Activated CD8-positive, alpha-beta T cell treated with anti-CD3 and anti-CD28 coated beads, Interleukin-2, amount 10 ng/mL, durations not matched to agents 7 days and 5 days (primary cell): Measurements from ENCODE around the gene NCOA1. TPM values are rescaled to one million over a fixed set of nuclear protein-coding genes. Genes with fewer than 3 reads are reported as not detected.

Experiments used
- ATAC-seq: fragments of 150-1000 bp; cut with Tn5 transposase; one replicate; pipeline ENCODE4 v1.10.0; 2021; ENCODE audit warnings: moderate library complexity
- CTCF ChIA-PET: fragments of 350-600 bp; sonication (Branson Sonifier 250); formaldehyde crosslinking; loops from one replicate; lab custom pipeline; 2021; ENCODE audit warnings: antibody characterized with exemption; lab: Charles Lee
- POLR2A ChIA-PET: fragments of 350-600 bp; sonication (Branson Sonifier 250); formaldehyde crosslinking; loops from one replicate; lab custom pipeline; 2021; ENCODE audit warnings: antibody characterized with exemption; lab: Charles Lee
- DNase-seq: peaks from one replicate; pipeline ENCODE4 v3.0.0-alpha.2; 2020
- H3K27ac Mint-ChIP-seq: one replicate; pipeline ENCODE4 v1.8.0; 2021; ENCODE audit warnings: mild to moderate bottlenecking, mixed read lengths
- H3K27me3 Mint-ChIP-seq: one replicate; pipeline ENCODE4 v1.8.0; 2021; ENCODE audit warnings: low read depth, mixed read lengths
- H3K36me3 Mint-ChIP-seq: one replicate; pipeline ENCODE4 v1.8.0; 2021; ENCODE audit warnings: low read depth, mixed read lengths
- H3K4me1 Mint-ChIP-seq: one replicate; pipeline ENCODE4 v1.8.0; 2021; ENCODE audit warnings: low read depth, mixed read lengths
- H3K4me3 Mint-ChIP-seq: one replicate; pipeline ENCODE4 v1.8.0; 2021; ENCODE audit warnings: mild to moderate bottlenecking, mixed read lengths
- H3K9me3 Mint-ChIP-seq: one replicate; pipeline ENCODE4 v1.8.0; 2022; ENCODE audit warnings: mixed read lengths; ENCODE audit not compliant: insufficient read depth
- total RNA-seq, 2 experiments: library from RNA; stranded (reverse); gene quantifications; one replicate each; pipeline ENCODE4 v1.2.3, GENCODE V29; 2021

The NCOA1 gene
- total RNA-seq, 2 experiments from 2014 or later, result 14.5 to 14.7 TPM

GRCh38 chr2:24680196-24680595, 189.1 kb downstream of the NCOA1 start:
- H3K27ac Mint-ChIP-seq, result no peak overlapping the region
- no peak for DNase-seq

GRCh38 chr2:24682304-24682703, 191.2 kb downstream of the NCOA1 start:
- H3K4me1 Mint-ChIP-seq, result no peaks in the 10 kb centered on the region
- no peaks in the 10 kb centered on the region for H3K9me3 Mint-ChIP-seq
- H3K4me3 Mint-ChIP-seq, result no peak overlapping the region
- no peak for ATAC-seq
- CTCF ChIA-PET, result no interaction called here
- no peak overlapping the region for H3K27ac Mint-ChIP-seq
- no peak for DNase-seq
- H3K27me3 Mint-ChIP-seq, result no peaks in the 10 kb centered on the region
- POLR2A ChIA-PET, result no interaction called here
- peaks cover 3% of the 10 kb centered on the region for H3K36me3 Mint-ChIP-seq

More at GRCh38 chr2:24680196-24680595, 189.1 kb downstream of the NCOA1 start:
- CTCF ChIA-PET, result no interaction called here
- H3K4me3 Mint-ChIP-seq, result no peak overlapping the region
- no peaks in the 10 kb centered on the region for H3K9me3 Mint-ChIP-seq
- H3K4me1 Mint-ChIP-seq, result no peaks in the 10 kb centered on the region
- no peak for ATAC-seq
- no peaks in the 10 kb centered on the region for H3K27me3 Mint-ChIP-seq
- peaks cover 6% of the 10 kb centered on the region for H3K36me3 Mint-ChIP-seq
- POLR2A ChIA-PET, result no interaction called here

- no peak overlapping the region for H3K27ac Mint-ChIP-seq
These were observed 192.4 kb downstream of the NCOA1 start for GRCh38 chr2:24683408-24683807.

GRCh38 chr2:24690524-24690923, 199.5 kb downstream of the NCOA1 start:
- H3K36me3 Mint-ChIP-seq, result peaks cover 6% of the 10 kb centered on the region
- no peak overlapping the region for H3K27ac Mint-ChIP-seq
- ChIA-PET POLR2A (no interaction called here), CTCF (no interaction called here)
- H3K27me3 Mint-ChIP-seq, result no peaks in the 10 kb centered on the region
- DNase-seq (no peak), ATAC-seq (no peak)
- H3K9me3 Mint-ChIP-seq, result no peaks in the 10 kb centered on the region
- no peaks in the 10 kb centered on the region for H3K4me1 Mint-ChIP-seq
- H3K4me3 Mint-ChIP-seq, result no peak overlapping the region

More at GRCh38 chr2:24683408-24683807, 192.4 kb downstream of the NCOA1 start:
- DNase-seq, result no peak
- POLR2A ChIA-PET, result interaction anchor here (1.7 kb wide), 1 partner anchor 110 kb away, joined by 4 read pairs; the partner anchor contains the start of genes CENPO and PTRHD1
- no peak overlapping the region for H3K4me3 Mint-ChIP-seq
- H3K4me1 Mint-ChIP-seq, result no peaks in the 10 kb centered on the region
- CTCF ChIA-PET, result interaction anchor here (1.0 kb wide), 1 partner anchor 292 kb away, joined by 3 read pairs; no protein-coding TSS in a partner anchor
- H3K9me3 Mint-ChIP-seq, result no peaks in the 10 kb centered on the region
- H3K27me3 Mint-ChIP-seq, result no peaks in the 10 kb centered on the region
- no peaks in the 10 kb centered on the region for H3K36me3 Mint-ChIP-seq
- ATAC-seq, result no peak

- POLR2A ChIA-PET, result no interaction called here
- Mint-ChIP-seq H3K27ac (no peak overlapping the region), H3K27me3 (no peaks in the 10 kb centered on the region), H3K36me3 (peaks cover 6% of the 10 kb centered on the region), H3K4me1 (no peaks in the 10 kb centered on the region), H3K4me3 (no peak overlapping the region), H3K9me3 (no peaks in the 10 kb centered on the region)
- CTCF ChIA-PET, result no interaction called here
- ATAC-seq, result no peak
- DNase-seq, result no peak
These were observed 200.8 kb downstream of the NCOA1 start for GRCh38 chr2:24691806-24692205.

- H3K27ac Mint-ChIP-seq, result no peak overlapping the region
- peaks cover 3% of the 10 kb centered on the region for H3K36me3 Mint-ChIP-seq
- no peaks in the 10 kb centered on the region for H3K27me3 Mint-ChIP-seq
- POLR2A ChIA-PET, result no interaction called here
- DNase-seq, result no peak
- H3K4me3 Mint-ChIP-seq, result no peak overlapping the region
- no peaks in the 10 kb centered on the region for H3K9me3 Mint-ChIP-seq
- no peak for ATAC-seq
- H3K4me1 Mint-ChIP-seq, result no peaks in the 10 kb centered on the region
- CTCF ChIA-PET, result no interaction called here
These were observed 206.7 kb downstream of the NCOA1 start for GRCh38 chr2:24697792-24698191.

- peaks cover 2% of the 10 kb centered on the region for H3K36me3 Mint-ChIP-seq
- no peak for DNase-seq
- ChIA-PET CTCF (interaction anchor here (1.5 kb wide), 1 partner anchor 132 kb away, joined by 3 read pairs; no protein-coding TSS in a partner anchor), POLR2A (no interaction called here)
- H3K4me1 Mint-ChIP-seq, result no peaks in the 10 kb centered on the region
- no peaks in the 10 kb centered on the region for H3K27me3 Mint-ChIP-seq
- H3K27ac Mint-ChIP-seq, result no peak overlapping the region
- H3K4me3 Mint-ChIP-seq, result no peak overlapping the region
- no peak for ATAC-seq
- no peaks in the 10 kb centered on the region for H3K9me3 Mint-ChIP-seq
These were observed 211.7 kb downstream of the NCOA1 start for GRCh38 chr2:24702800-24703199.

GRCh38 chr2:24704692-24705091, 213.6 kb downstream of the NCOA1 start:
- no peak overlapping the region for H3K4me3 Mint-ChIP-seq
- POLR2A ChIA-PET, result no interaction called here
- no peaks in the 10 kb centered on the region for H3K4me1 Mint-ChIP-seq

GRCh38 chr2:24707143-24707542, 216.1 kb downstream of the NCOA1 start:
- Mint-ChIP-seq H3K27me3 (no peaks in the 10 kb centered on the region), H3K4me3 (no peak overlapping the region), H3K27ac (no peak overlapping the region), H3K4me1 (no peaks in the 10 kb centered on the region), H3K36me3 (peaks cover 3% of the 10 kb centered on the region), H3K9me3 (no peaks in the 10 kb centered on the region)
- DNase-seq (no peak), ATAC-seq (no peak)
- ChIA-PET CTCF (interaction anchor here (1.7 kb wide), 1 partner anchor 94 kb away, joined by 4 read pairs; no protein-coding TSS in a partner anchor), POLR2A (no interaction called here)

More at GRCh38 chr2:24704692-24705091, 213.6 kb downstream of the NCOA1 start:
- Mint-ChIP-seq H3K9me3 (no peaks in the 10 kb centered on the region), H3K27me3 (no peaks in the 10 kb centered on the region), H3K27ac (no peak overlapping the region), H3K36me3 (peaks cover 2% of the 10 kb centered on the region)
- DNase-seq (no peak), ATAC-seq (no peak)
- CTCF ChIA-PET, result interaction anchor here (1.5 kb wide), 1 partner anchor 123 kb away, joined by 3 read pairs; no protein-coding TSS in a partner anchor

- Mint-ChIP-seq H3K4me3 (no peak overlapping the region), H3K36me3 (peaks cover 6% of the 10 kb centered on the region), H3K27ac (no peak overlapping the region), H3K9me3 (no peaks in the 10 kb centered on the region), H3K4me1 (no peaks in the 10 kb centered on the region), H3K27me3 (no peaks in the 10 kb centered on the region)
- ChIA-PET CTCF (no interaction called here), POLR2A (no interaction called here)
- ATAC-seq (no peak), DNase-seq (no peak)
These were observed 217.6 kb downstream of the NCOA1 start for GRCh38 chr2:24708537-24709152.

- DNase-seq, result no peak
- Mint-ChIP-seq H3K4me3 (no peak overlapping the region), H3K4me1 (no peaks in the 10 kb centered on the region), H3K9me3 (no peaks in the 10 kb centered on the region), H3K36me3 (peaks cover 6% of the 10 kb centered on the region), H3K27ac (no peak overlapping the region), H3K27me3 (no peaks in the 10 kb centered on the region)
- POLR2A ChIA-PET, result no interaction called here
- ATAC-seq, result no peak
- CTCF ChIA-PET, result no interaction called here
These were observed 219.8 kb downstream of the NCOA1 start for GRCh38 chr2:24710806-24711205.

- no peak for ATAC-seq
- Mint-ChIP-seq H3K9me3 (peaks cover 5% of the 10 kb centered on the region), H3K4me1 (no peaks in the 10 kb centered on the region), H3K27ac (no peak overlapping the region), H3K4me3 (no peak overlapping the region), H3K27me3 (no peaks in the 10 kb centered on the region), H3K36me3 (peaks cover 4% of the 10 kb centered on the region)
- DNase-seq, result no peak
- CTCF ChIA-PET, result no interaction called here
- POLR2A ChIA-PET, result no interaction called here
These were observed 220.8 kb downstream of the NCOA1 start for GRCh38 chr2:24711865-24712264.
